ENCODE results near the gene AP1AR.
A peak's percentile ranks its signal among the peaks of the same experiment; 100 is the strongest.

Gene AP1AR

DNA sequence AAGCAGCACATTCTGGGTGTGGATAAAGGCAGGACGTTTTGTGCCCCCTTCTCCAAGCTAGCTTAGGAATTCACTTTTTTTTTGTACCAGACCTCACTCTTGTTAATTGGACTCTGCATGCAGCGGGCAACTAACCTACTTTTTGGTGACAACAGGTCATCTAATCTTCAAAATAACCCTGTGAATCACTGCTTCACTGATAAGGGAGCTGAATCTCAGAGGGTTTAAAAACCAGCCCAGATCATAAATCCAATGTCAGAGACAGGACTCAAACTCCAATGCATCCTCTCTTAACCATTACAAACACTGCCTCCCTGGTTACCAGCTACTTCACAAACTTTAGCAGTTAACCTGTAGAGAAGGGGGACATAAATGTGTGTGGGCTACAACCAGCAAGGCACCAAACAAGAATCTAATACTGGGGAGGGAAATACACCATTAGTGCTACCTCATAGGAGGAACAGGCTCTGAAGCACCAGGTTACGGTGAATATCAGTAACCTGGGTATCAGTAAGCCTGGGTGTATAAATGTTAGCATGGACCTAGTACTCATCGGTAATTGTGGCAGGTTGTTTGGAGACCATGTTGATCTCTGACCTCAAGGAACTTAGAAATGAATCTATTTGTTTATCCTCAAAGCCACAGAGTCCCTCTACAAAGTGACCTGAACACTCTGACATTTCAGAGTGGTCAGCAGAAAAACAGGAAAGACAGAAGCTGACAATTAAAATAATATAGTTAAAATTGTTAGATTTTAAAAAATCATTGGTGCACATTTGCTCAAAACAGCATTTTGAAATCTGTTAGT, 51.5 kb downstream of the AP1AR start:
- no peak for DNase-seq (ENCODE audit: low read depth)
- H3K4me3 ChIP-seq (ENCODE audit: low read depth, low read length) = peak overlapping the region; percentile 83
- no peak for TF ChIP-seq MYC (IDR thresholded peaks at IDR 0.05; ENCODE audit: low read depth, low read length)
- TF ChIP-seq, protein P1, sequence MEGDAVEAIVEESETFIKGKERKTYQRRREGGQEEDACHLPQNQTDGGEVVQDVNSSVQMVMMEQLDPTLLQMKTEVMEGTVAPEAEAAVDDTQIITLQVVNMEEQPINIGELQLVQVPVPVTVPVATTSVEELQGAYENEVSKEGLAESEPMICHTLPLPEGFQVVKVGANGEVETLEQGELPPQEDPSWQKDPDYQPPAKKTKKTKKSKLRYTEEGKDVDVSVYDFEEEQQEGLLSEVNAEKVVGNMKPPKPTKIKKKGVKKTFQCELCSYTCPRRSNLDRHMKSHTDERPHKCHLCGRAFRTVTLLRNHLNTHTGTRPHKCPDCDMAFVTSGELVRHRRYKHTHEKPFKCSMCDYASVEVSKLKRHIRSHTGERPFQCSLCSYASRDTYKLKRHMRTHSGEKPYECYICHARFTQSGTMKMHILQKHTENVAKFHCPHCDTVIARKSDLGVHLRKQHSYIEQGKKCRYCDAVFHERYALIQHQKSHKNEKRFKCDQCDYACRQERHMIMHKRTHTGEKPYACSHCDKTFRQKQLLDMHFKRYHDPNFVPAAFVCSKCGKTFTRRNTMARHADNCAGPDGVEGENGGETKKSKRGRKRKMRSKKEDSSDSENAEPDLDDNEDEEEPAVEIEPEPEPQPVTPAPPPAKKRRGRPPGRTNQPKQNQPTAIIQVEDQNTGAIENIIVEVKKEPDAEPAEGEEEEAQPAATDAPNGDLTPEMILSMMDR (IDR thresholded peaks at IDR 0.05; ENCODE audit: low read depth, low read length) = no peak
- no peak for TF ChIP-seq POLR2A (IDR thresholded peaks at IDR 0.05; ENCODE audit: extremely low read depth, insufficient read length)
- TF ChIP-seq, protein P2, sequence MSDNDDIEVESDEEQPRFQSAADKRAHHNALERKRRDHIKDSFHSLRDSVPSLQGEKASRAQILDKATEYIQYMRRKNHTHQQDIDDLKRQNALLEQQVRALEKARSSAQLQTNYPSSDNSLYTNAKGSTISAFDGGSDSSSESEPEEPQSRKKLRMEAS (IDR thresholded peaks at IDR 0.05; ENCODE audit: low read depth, low read length) = no peak

DNA sequence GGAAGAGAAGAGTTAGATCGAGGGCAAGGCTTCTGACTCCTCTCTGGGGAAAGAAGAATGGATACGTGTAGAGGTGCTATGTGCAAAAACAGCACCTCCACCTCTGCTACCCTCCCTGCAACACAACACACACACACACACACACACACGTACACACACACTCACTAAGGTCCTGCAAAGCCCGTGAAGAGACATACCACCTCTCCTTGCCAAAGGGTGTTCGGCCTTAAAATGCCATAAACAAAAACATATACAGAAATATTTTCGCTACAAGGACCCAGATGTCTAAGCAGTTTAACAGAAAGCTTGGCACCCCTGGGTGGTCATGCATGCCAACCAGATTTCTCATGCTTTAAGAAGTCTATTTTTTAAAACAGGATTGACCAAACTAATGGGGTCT, 52.6 kb downstream of the AP1AR start:
- no peak for TF ChIP-seq POLR2A (IDR thresholded peaks at IDR 0.05; ENCODE audit: extremely low read depth, insufficient read length)
- H3K4me3 ChIP-seq (ENCODE audit: low read depth, low read length) = peak overlapping the region; percentile 83
- no peak for DNase-seq (ENCODE audit: low read depth)

DNA sequence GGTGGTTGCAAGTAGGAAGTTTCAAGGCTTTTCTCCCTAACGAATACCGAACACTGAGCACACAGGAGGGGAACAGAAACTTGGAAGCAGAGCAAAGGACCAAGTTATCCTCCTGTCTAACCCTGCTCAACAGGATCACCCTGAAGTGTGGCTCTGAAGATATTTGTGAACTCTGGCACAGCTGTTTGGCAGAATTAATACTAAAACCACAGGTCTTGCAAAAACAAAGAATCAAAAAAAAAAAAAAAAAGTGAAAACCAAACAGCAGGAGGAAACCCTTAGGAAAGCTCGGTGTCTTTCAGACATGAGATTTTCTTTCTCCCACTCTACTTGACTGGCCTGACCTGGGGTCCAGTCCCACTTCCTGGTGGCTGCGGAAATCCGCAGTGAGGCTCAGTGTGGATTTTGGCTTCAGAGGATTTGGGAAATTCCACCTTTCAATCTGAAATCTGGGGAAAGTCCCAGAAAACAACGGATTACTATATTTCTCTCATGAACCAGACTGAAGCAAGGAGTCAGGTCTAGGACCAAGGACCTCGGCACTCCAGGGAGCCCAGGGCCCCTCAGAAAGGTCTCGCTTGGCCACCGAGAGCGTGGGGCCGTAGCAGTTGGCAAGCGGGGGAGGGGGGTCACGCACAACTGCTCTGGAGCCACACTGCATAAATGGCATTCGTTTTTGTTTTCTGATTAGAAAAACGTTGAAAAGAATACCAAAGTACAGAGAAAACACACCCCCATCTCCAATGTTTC, 53.2 kb downstream of the AP1AR start:
- TF ChIP-seq MYC (IDR thresholded peaks at IDR 0.05; ENCODE audit: low read depth, low read length) (no peak), POLR2A (IDR thresholded peaks at IDR 0.05; ENCODE audit: extremely low read depth, insufficient read length) (no peak)
- TF ChIP-seq, protein P1 (IDR thresholded peaks at IDR 0.05; ENCODE audit: low read depth, low read length) = no peak
- TF ChIP-seq, protein P2 (IDR thresholded peaks at IDR 0.05; ENCODE audit: low read depth, low read length) = no peak
- peak; percentile 51 for DNase-seq (ENCODE audit: low read depth)
- peak overlapping the region; percentile 83 for H3K4me3 ChIP-seq (ENCODE audit: low read depth, low read length)

DNA sequence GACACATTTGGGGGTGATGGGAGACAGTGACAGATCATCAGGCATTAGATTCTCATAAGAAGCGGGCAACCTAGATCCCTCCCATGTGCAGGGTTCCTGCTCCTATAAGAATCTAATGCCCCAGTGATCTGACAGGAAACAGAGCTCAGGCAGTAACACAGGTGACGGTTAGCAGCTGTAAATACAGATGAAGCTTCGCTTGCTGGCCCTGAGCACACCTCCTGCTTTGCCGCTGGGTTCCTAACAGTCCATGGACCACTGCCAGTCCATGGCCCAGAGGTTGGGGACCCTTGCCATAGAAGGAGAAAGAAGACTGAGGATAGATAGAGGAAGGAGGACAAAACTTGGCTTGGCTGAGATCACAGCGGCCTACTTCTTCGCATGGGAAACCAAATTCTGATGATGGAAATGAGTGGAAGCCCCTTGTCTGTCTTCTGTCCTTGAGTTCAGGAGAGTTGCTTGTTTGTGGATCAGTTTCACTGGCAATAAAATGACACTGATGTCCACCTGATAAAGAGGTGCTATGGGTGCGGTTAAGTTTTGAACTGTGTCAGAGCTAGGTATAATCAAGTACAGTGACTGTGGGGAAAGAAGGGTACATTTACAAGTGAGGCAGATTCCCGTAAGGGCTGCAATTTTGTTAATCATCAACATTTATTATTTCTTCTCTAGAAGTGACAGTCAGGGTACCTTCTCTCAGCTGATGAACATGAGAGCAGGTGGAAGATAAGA, 55.8 kb downstream of the AP1AR start:
- H3K4me3 ChIP-seq (ENCODE audit: low read depth, low read length) = no peak overlapping the region
- no peak for DNase-seq (ENCODE audit: low read depth)
- TF ChIP-seq MYC (IDR thresholded peaks at IDR 0.05; ENCODE audit: low read depth, low read length) (no peak), POLR2A (IDR thresholded peaks at IDR 0.05; ENCODE audit: extremely low read depth, insufficient read length) (no peak)
- TF ChIP-seq, protein P1 (IDR thresholded peaks at IDR 0.05; ENCODE audit: low read depth, low read length) = no peak

DNA sequence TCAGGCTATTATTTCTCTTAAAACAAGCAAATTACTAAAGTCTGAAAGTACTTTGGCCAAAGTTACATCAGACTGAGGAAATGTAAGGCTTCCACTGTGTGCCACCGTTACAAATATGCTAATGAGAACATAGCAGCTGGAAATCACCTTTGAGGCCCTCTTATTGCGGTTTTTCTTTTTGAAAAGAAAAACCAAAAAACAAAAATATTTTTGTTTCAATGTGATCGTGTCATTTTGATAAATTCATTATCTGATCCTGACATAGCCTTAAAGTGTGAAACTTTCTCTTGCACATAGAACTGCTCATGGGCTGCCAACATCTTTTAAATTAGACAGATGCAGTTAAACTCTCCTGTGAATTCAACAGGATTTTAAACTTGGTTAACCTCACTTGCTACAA, 56.9 kb downstream of the AP1AR start:
- TF ChIP-seq, protein P1 (IDR thresholded peaks at IDR 0.05; ENCODE audit: low read depth, low read length) = no peak
- TF ChIP-seq POLR2A (IDR thresholded peaks at IDR 0.05; ENCODE audit: extremely low read depth, insufficient read length) = no peak
- TF ChIP-seq, protein P2 (IDR thresholded peaks at IDR 0.05; ENCODE audit: low read depth, low read length) = no peak
- no peak for TF ChIP-seq MYC (IDR thresholded peaks at IDR 0.05; ENCODE audit: low read depth, low read length)
- H3K4me3 ChIP-seq (ENCODE audit: low read depth, low read length) = no peak overlapping the region
- DNase-seq (ENCODE audit: low read depth) = no peak
